Measurements from ENCODE around the gene WASF2.
"Not testable (repeated sequence)": the region's sequence is repeated elsewhere in the genome, so short reads cannot be mapped to it uniquely, and the experiment has no call there.

Gene WASF2

GRCh38 chr1:27489973-27490741 lies at the start of gene WASF2:
Gene WASF2 (minus strand): TSS chr1:27490167. CDS start chr1:27428890, 61,277 bp downstream.
- Histone ChIP-seq H3K9ac (ENCODE audit: low read depth in 1 of 2, low read length in 2 of 2) (peak within 1 kb of the TSS; percentile 99 to 100), H3K4me1 (ENCODE audit: control insufficient read depth in 1 of 2, insufficient read depth in 2 of 2, low read length in 2 of 2) (peaks cover 26 to 29% of the 10 kb centered on the region in 2 donors), H3K27me3 (ENCODE audit: control insufficient read depth in 1 of 2, insufficient read depth in 2 of 2, low read length in 2 of 2) (no peaks in the 10 kb centered on the region), H3K9me3 (ENCODE audit: control insufficient read depth in 1 of 2, low read length in 2 of 2) (no peaks in the 10 kb centered on the region), H3K27ac (ENCODE audit: low read depth, low read length) (peak within 1 kb of the TSS; percentile 95), H3K4me3 (ENCODE audit: low read depth in 1 of 2, low read length in 2 of 2) (peak within 1 kb of the TSS; percentile 99 to 100), H3K36me3 (ENCODE audit: control insufficient read depth in 1 of 2, insufficient read depth in 2 of 2, low read length in 2 of 2) (no peaks in the 10 kb centered on the region)

DNA sequence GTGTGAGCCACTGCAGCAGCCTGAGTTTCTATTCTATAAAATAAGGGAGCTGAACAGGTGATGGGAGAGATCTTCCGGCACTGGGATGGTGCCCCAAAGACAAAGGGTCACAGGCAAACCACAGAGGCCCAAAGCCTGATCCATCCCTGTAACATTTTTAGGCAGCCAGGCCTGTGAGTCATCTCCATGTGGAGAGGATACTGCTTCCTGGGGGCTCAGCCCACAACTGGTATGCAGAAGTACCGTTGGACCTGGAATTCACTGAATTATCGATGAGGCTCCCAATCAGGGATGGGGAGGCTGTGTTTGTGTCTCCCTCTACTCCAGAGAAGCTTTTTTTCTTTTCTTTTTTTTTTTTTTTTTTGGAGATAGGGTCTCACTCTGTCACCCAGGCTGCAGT lies 48.8 kb upstream of the WASF2 start:
- no peaks in the 10 kb centered on the region for H3K9me3 ChIP-seq (ENCODE audit: control insufficient read depth in 1 of 2, low read length in 2 of 2)
- H3K36me3 ChIP-seq (ENCODE audit: control insufficient read depth in 1 of 2, insufficient read depth in 2 of 2, low read length in 2 of 2) = peaks cover 0 to 3% of the 10 kb centered on the region in 2 donors
- no peak overlapping the region for H3K27ac ChIP-seq (ENCODE audit: low read depth, low read length)
- H3K9ac ChIP-seq (ENCODE audit: low read depth in 1 of 2, low read length in 2 of 2) = no peak overlapping the region
- no peaks in the 10 kb centered on the region for H3K27me3 ChIP-seq (ENCODE audit: control insufficient read depth in 1 of 2, insufficient read depth in 2 of 2, low read length in 2 of 2)
- peaks cover 15 to 38% of the 10 kb centered on the region in 2 donors for H3K4me1 ChIP-seq (ENCODE audit: control insufficient read depth in 1 of 2, insufficient read depth in 2 of 2, low read length in 2 of 2)
- H3K4me3 ChIP-seq (ENCODE audit: low read depth in 1 of 2, low read length in 2 of 2) = no peak overlapping the region

DNA sequence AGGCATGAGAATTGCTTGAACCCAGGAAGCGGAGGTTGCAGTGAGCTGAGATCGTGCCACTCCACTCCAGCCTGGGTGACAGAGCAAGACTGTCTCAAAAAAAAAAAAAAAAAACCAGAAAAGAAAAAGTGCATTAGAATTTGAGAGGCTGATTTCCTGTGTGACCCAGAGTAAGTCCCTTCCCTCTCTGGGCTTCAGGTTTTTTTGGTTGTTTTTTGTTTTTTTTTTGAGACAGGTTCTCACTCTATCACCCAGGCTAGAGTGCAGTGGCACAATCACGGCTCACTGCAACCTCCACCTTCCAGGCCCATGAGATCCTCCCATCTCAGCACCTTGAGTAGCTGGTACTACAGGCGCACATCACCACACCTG lies 48.3 kb upstream of the WASF2 start:
- H3K27ac ChIP-seq (ENCODE audit: low read depth, low read length) = not testable (repeated sequence)
- H3K4me1 ChIP-seq (ENCODE audit: control insufficient read depth in 1 of 2, insufficient read depth in 2 of 2, low read length in 2 of 2) = peaks cover 15 to 38% of the 10 kb centered on the region in 2 donors

GRCh38 chr1:27536767-27537166 lies 46.8 kb upstream of the WASF2 start:
- no peaks in the 10 kb centered on the region for H3K36me3 ChIP-seq (ENCODE audit: control insufficient read depth in 1 of 2, insufficient read depth in 2 of 2, low read length in 2 of 2)
- no peak overlapping the region for H3K27ac ChIP-seq (ENCODE audit: low read depth, low read length)
- no peaks in the 10 kb centered on the region for H3K27me3 ChIP-seq (ENCODE audit: control insufficient read depth in 1 of 2, insufficient read depth in 2 of 2, low read length in 2 of 2)
- H3K4me3 ChIP-seq (ENCODE audit: low read depth in 1 of 2, low read length in 2 of 2) = no peak overlapping the region
- H3K9me3 ChIP-seq (ENCODE audit: control insufficient read depth in 1 of 2, low read length in 2 of 2) = no peaks in the 10 kb centered on the region
- H3K9ac ChIP-seq (ENCODE audit: low read depth in 1 of 2, low read length in 2 of 2) = no peak overlapping the region
- peaks cover 8 to 23% of the 10 kb centered on the region in 2 donors for H3K4me1 ChIP-seq (ENCODE audit: control insufficient read depth in 1 of 2, insufficient read depth in 2 of 2, low read length in 2 of 2)

More for the DNA sequence above, 48.3 kb upstream of the WASF2 start:
- not testable (repeated sequence) for H3K36me3 ChIP-seq (ENCODE audit: control insufficient read depth in 1 of 2, insufficient read depth in 2 of 2, low read length in 2 of 2); H3K27me3 ChIP-seq (ENCODE audit: control insufficient read depth in 1 of 2, insufficient read depth in 2 of 2, low read length in 2 of 2); H3K9ac ChIP-seq (ENCODE audit: low read depth in 1 of 2, low read length in 2 of 2); H3K9me3 ChIP-seq (ENCODE audit: control insufficient read depth in 1 of 2, low read length in 2 of 2); H3K4me3 ChIP-seq (ENCODE audit: low read depth in 1 of 2, low read length in 2 of 2)

DNA sequence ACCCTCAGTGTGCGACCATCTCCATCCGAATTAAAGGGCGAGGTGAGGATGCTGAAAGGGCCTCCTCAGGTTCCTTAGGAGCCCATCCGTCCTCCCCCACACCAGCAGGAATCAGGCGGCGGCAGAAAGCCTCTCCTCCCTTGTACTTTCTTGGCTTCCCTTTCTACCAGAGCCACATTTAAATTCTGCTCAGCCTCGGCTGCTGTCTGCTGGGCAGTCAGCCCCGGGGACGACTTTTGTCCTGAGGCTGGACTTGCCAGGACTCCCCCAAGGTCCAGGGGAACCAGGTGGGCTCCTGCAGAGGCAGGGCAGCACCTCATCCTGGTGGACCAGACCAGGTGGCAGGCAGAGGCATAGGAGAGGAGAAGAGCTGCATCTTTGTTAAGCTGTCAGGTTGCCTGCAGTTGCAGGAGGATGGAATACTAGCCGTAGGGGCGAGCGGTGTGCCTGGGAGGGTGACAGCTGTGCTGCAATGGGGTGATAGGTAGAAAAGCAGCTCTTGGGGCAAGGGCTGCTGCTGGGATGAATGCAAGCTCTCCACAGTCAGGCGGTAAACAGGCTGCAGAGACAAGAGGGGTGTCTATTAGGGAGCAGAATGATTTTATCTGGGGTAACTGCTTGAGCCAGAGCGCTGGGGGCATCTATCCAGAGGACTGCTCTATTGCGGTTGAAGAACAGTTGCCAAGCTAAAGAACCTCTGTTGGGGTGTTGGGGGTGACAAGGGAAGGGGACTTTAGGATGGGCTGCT lies 46.2 kb upstream of the WASF2 start:
- H3K27ac ChIP-seq (ENCODE audit: low read depth, low read length) = no peak overlapping the region
- no peaks in the 10 kb centered on the region for H3K27me3 ChIP-seq (ENCODE audit: control insufficient read depth in 1 of 2, insufficient read depth in 2 of 2, low read length in 2 of 2)
- peaks cover 8 to 23% of the 10 kb centered on the region in 2 donors for H3K4me1 ChIP-seq (ENCODE audit: control insufficient read depth in 1 of 2, insufficient read depth in 2 of 2, low read length in 2 of 2)
- no peak overlapping the region for H3K9ac ChIP-seq (ENCODE audit: low read depth in 1 of 2, low read length in 2 of 2)
- no peaks in the 10 kb centered on the region for H3K36me3 ChIP-seq (ENCODE audit: control insufficient read depth in 1 of 2, insufficient read depth in 2 of 2, low read length in 2 of 2)
- no peak overlapping the region for H3K4me3 ChIP-seq (ENCODE audit: low read depth in 1 of 2, low read length in 2 of 2)
- no peaks in the 10 kb centered on the region for H3K9me3 ChIP-seq (ENCODE audit: control insufficient read depth in 1 of 2, low read length in 2 of 2)

DNA sequence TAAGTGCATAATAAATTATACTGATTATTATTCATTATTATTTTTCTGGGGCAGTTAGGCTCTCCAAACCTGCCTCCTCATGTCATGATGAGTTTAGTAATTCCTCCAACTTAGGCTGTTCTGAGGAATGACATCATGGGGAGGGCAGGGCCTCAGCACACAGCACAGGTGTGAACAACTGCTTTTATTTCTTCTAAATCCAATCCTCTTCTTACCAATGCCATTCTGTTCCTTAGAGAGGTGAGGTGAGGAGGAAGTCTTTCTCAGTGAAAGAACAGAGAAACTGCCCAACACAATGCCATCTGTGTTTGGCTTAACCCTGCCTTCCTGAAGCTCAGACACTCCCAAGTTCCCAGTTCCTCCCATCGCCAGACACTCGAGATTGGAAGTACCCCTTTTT lies 45.4 kb upstream of the WASF2 start:
- Histone ChIP-seq H3K4me1 (ENCODE audit: control insufficient read depth in 1 of 2, insufficient read depth in 2 of 2, low read length in 2 of 2) (peaks cover 8 to 20% of the 10 kb centered on the region in 2 donors), H3K27me3 (ENCODE audit: control insufficient read depth in 1 of 2, insufficient read depth in 2 of 2, low read length in 2 of 2) (no peaks in the 10 kb centered on the region), H3K27ac (ENCODE audit: low read depth, low read length) (no peak overlapping the region), H3K4me3 (ENCODE audit: low read depth in 1 of 2, low read length in 2 of 2) (no peak overlapping the region), H3K9me3 (ENCODE audit: control insufficient read depth in 1 of 2, low read length in 2 of 2) (no peaks in the 10 kb centered on the region), H3K9ac (ENCODE audit: low read depth in 1 of 2, low read length in 2 of 2) (no peak overlapping the region), H3K36me3 (ENCODE audit: control insufficient read depth in 1 of 2, insufficient read depth in 2 of 2, low read length in 2 of 2) (no peaks in the 10 kb centered on the region)

GRCh38 chr1:27531959-27532685 lies 42.2 kb upstream of the WASF2 start:
- no peak overlapping the region for H3K27ac ChIP-seq (ENCODE audit: low read depth, low read length)

DNA sequence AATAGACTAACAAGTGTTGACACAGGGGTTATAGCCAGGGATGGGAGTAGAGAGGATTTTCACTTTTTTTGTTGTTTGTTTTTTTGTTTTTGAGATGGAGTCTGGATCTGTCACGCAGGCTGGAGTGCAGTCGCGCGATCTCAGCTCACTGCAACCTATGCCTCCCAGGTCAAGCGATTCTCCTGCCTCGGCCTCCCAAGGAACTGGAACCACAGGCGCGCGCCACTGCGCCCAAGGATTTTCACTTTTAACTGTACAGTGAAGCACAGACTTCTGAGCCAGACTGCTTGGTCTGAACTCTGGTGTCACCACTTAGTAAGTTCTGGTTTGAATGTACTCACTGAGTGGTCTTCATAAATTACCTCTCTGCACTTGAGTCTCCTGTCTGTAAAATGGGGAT lies 40.2 kb upstream of the WASF2 start:
- H3K4me3 ChIP-seq (ENCODE audit: low read depth in 1 of 2, low read length in 2 of 2) = no peak overlapping the region
- no peak overlapping the region for H3K27ac ChIP-seq (ENCODE audit: low read depth, low read length)
- H3K27me3 ChIP-seq (ENCODE audit: control insufficient read depth in 1 of 2, insufficient read depth in 2 of 2, low read length in 2 of 2) = no peaks in the 10 kb centered on the region
- H3K4me1 ChIP-seq (ENCODE audit: control insufficient read depth in 1 of 2, insufficient read depth in 2 of 2, low read length in 2 of 2) = peaks cover 39% of the 10 kb centered on the region in 2 donors
- no peak overlapping the region for H3K9ac ChIP-seq (ENCODE audit: low read depth in 1 of 2, low read length in 2 of 2)
- H3K36me3 ChIP-seq (ENCODE audit: control insufficient read depth in 1 of 2, insufficient read depth in 2 of 2, low read length in 2 of 2) = no peaks in the 10 kb centered on the region
- no peaks in the 10 kb centered on the region for H3K9me3 ChIP-seq (ENCODE audit: control insufficient read depth in 1 of 2, low read length in 2 of 2)

More at GRCh38 chr1:27531959-27532685, 42.2 kb upstream of the WASF2 start:
- Histone ChIP-seq H3K27me3 (ENCODE audit: control insufficient read depth in 1 of 2, insufficient read depth in 2 of 2, low read length in 2 of 2) (no peaks in the 10 kb centered on the region), H3K9ac (ENCODE audit: low read depth in 1 of 2, low read length in 2 of 2) (no peak overlapping the region), H3K36me3 (ENCODE audit: control insufficient read depth in 1 of 2, insufficient read depth in 2 of 2, low read length in 2 of 2) (no peaks in the 10 kb centered on the region), H3K9me3 (ENCODE audit: control insufficient read depth in 1 of 2, low read length in 2 of 2) (no peaks in the 10 kb centered on the region), H3K4me1 (ENCODE audit: control insufficient read depth in 1 of 2, insufficient read depth in 2 of 2, low read length in 2 of 2) (peaks cover 25 to 32% of the 10 kb centered on the region in 2 donors), H3K4me3 (ENCODE audit: low read depth in 1 of 2, low read length in 2 of 2) (no peak overlapping the region)

- no peaks in the 10 kb centered on the region for H3K9me3 ChIP-seq (ENCODE audit: control insufficient read depth in 1 of 2, low read length in 2 of 2)
- H3K9ac ChIP-seq (ENCODE audit: low read depth in 1 of 2, low read length in 2 of 2) = peak overlapping the region in 1 of 2 donors; percentile 9
- H3K36me3 ChIP-seq (ENCODE audit: control insufficient read depth in 1 of 2, insufficient read depth in 2 of 2, low read length in 2 of 2) = no peaks in the 10 kb centered on the region
- H3K27me3 ChIP-seq (ENCODE audit: control insufficient read depth in 1 of 2, insufficient read depth in 2 of 2, low read length in 2 of 2) = no peaks in the 10 kb centered on the region
- H3K4me3 ChIP-seq (ENCODE audit: low read depth in 1 of 2, low read length in 2 of 2) = no peak overlapping the region
- H3K27ac ChIP-seq (ENCODE audit: low read depth, low read length) = no peak overlapping the region
- peaks cover 41 to 44% of the 10 kb centered on the region in 2 donors for H3K4me1 ChIP-seq (ENCODE audit: control insufficient read depth in 1 of 2, insufficient read depth in 2 of 2, low read length in 2 of 2)
These were observed 39.7 kb upstream of the WASF2 start for GRCh38 chr1:27529704-27530018.
